GM19467 (cell line): ENCODE data around the gene DBP.
"Not testable (repeated sequence)": the region's sequence is repeated elsewhere in the genome, so short reads cannot be mapped to it uniquely, and the experiment has no call there.

Source experiments
- ATAC-seq: cut with Tn5 transposase; IDR thresholded peaks from one replicate; pipeline ENCODE4 v1.9.1; 2021; ENCODE audit warnings: mild to moderate bottlenecking, moderate library complexity; ENCODE audit not compliant: unreplicated experiment

The DBP gene

GRCh38 chr19:48641850-48642249 lies 4.7 kb upstream of the DBP start:
- no peak for ATAC-seq

DNA sequence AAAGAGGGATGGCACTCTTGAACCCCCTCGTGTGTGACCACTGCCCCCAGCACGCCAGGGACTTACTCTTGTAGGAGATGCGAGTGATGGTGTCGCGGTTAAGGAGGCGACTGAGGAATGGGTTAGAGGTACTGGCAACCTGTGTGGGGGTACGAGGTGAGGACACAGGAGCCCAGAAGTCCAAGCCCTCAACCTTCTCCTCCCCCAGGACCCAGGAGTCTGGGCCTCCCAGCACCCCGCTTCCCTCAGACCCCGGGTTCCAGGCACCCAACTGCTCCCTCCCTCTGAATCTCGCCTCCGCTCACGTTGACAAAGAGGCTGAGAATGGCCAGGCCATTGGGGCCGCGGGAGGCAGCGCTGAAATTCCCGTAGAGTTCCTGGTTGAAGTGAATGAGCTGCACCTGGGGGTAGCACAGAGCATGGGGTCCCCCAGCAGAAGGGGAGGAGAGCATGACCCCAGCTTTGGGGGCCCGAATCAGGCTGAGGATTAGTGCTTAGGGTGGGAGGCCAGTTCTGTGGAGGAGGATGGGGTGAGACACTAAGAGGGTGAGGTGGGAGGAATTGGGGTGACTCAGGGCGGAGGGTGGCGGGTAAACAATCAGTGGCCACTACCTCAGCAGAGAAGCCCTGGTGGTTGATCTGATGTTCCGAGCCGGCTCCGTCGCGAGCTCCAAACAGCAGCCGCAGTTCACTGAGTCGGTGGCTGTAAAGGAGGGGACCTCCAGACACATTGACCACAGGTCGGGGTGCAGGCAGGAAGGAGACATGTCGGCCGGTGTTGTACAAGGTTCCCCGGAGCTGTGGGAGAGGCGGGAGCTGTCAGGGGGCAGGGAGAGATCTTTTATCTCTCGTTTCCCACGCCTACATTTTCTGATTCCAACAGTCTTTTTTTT lies 2.5 kb upstream of the DBP start:
- ATAC-seq, result no peak

DNA sequence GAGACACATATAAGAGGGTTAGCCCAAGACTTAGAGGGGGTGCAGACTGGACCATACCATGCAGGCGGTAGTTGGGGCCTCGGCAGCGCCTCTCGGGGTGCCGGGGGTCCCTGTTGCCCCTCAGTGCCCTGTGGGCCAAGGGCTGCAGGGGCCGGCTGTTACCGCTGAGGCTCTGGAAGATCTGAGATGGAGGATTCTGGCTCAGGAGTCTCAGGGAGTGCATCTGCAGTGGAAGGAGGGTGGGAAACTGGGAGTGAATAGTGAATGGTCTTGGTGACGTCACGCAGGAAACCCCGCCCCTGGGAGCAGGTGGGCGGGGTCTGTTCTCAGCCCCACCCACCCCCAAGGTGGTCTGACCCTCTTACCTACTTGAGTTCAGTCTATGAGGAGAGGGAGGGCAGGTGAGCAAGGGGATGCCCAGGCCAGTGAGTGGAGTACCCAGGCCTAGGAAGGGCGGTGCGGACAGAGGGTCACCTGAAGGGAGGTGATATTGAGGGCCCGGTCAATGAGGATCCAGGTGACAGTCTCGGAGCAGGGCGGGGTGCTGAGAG lies 1.7 kb upstream of the DBP start:
- ATAC-seq, result no peak

DNA sequence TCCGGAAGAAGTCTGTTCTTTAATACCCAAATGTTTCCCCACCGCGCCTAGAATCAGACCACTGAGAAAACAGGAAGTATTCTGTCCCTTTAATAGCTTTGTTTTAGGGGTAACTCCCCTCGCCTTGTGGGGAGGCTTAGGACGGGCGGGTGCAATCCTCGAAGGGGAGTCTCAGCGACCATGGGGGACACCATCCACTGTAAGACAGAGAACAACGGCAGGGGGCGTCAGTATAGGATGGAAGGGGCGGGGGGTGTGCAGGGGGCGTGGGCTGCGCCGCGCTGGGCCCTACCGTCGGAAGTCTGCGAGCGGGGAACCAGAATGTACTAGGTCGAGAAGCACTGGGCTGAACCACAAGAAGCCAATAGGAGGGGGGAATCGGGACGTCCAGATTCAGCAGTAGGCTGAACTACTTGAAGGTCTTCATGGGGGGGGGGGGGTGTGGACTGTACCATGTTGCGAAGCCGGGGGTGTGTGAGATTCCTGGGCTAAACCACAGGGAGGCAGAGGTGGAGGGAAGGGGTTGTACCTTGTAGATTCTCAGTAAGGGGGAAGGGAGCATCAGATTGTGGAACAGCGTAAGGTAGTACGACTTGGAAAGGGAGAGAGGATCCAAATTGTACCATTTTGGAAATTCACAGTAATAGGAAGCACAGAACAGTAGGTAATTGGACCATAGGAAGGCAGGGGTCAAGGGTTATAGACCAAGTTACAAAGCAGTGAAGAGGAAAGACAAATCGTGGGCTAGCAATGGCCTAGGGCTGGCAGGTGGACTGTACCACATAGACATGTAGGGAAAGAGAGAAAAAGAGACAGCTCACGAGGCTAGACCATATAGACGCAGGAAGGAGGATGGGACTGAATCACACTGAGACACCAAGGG lies 1.0 kb upstream of the DBP start:
- ATAC-seq, result peak; percentile 19

DNA sequence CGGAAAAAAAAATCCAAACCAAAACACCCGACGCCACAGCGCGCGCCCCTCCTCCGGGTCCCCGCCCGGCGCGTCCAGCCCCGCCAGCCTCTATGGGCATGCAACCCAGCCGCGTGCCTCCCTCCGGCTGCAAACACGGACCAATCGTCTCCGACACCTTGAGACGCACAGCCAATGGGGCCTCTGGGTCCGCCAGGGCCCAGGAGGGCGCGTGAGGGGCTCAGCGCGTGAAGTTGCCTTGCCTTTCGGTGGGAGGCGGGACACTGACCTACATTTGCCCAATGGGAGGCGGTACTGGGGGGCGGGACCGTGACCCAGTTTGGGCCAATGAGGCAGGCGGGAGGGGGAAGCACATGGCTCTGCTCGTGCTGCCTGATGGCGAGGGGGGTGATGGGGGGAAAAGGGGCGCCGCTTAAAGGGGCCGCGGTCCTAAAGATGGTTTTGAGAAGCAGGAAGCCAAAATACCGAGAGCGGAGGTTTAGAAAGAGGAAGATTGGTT lies 319 bp upstream of the DBP start:
- peak; percentile 73 for ATAC-seq

GRCh38 chr19:48635966-48636858 lies 967 bp downstream of the DBP start:
- no peak for ATAC-seq

GRCh38 chr19:48635263-48635965 lies 1.8 kb downstream of the DBP start:
- ATAC-seq, result no peak

- ATAC-seq, result no peak
Measured at GRCh38 chr19:48634424-48635262, 2.5 kb downstream of the DBP start.

- ATAC-seq, result no peak
Measured at GRCh38 chr19:48634036-48634342, 3.2 kb downstream of the DBP start.

GRCh38 chr19:48633148-48634035 lies 3.8 kb downstream of the DBP start:
- no peak for ATAC-seq

DNA sequence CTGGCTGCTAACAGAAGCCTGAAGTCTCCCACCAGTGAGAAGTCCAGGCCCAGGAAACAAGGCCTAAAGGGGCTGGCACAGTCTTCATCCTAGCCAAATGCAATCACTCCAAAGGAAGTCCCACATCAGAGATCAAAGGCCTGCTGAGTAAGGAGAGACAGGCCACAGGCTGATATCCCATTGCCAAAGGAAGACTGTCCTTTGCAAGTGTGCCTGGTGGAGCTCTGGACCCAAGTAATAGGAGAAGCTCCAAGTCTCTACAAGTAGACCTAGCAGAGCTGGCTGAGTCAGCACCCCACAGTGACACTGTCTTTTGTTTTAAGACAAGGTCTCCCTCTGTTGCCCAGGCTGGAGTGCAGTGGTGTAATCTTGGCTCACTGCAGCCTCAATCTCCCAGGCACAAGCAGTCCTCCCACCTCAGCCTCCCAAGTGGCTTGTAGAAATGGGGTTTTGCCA lies 4.5 kb downstream of the DBP start:
- ATAC-seq, result no peak

GRCh38 chr19:48632286-48632685 lies 4.9 kb downstream of the DBP start:
- ATAC-seq, result not testable (repeated sequence)

DNA sequence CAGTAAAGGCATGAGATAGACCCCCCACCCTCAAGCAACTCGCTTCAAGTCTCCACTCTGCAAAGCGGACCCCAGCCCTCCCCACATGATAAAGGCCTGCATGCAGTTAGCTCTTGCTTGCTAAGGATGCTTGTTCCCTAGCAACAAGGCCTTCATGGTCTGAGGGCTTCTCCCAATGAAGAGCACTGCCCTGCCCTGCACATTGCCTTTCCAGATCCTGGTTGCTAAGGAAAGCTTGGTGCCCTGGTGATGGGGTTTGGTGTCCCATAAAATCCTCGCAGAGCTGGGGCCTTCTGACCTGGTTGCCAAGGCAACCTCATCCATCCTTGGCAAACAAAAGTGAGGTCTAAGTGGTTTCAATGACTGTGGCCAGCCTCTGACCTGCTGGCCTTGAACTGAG lies 6.0 kb downstream of the DBP start:
- no peak for ATAC-seq

GRCh38 chr19:48630296-48631063 lies 6.7 kb downstream of the DBP start:
- no peak for ATAC-seq

DNA sequence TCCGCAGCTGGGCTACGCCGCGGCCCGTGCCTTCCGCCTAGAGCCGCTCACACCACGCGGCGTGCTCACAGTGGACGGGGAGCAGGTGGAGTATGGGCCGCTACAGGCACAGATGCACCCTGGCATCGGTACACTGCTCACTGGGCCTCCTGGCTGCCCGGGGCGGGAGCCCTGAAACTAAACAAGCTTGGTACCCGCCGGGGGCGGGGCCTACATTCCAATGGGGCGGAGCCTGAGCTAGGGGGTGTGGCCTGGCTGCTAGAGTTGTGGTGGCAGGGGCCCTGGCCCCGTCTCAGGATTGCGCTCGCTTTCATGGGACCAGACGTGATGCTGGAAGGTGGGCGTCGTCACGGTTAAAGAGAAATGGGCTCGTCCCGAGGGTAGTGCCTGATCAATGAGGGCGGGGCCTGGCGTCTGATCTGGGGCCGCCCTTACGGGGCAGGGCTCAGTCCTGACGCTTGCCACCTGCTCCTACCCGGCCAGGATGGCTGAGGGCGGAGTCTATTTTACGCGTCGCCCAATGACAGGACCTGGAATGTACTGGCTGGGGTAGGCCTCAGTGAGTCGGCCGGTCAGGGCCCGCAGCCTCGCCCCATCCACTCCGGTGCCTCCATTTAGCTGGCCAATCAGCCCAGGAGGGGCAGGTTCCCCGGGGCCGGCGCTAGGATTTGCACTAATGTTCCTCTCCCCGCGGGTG lies 7.4 kb downstream of the DBP start:
- ATAC-seq, result no peak

GRCh38 chr19:48629297-48629598 lies 7.9 kb downstream of the DBP start:
- ATAC-seq, result no peak
